Non-pigmented ciliary epithelial cell (primary cell): Measurements from ENCODE around the gene CHADL.

ENCODE experiments used
- DNase-seq: peaks from one replicate; pipeline ENCODE4 v3.0.0-alpha.2; 2010; ENCODE audit warnings: low read depth

CHADL gene

DNA sequence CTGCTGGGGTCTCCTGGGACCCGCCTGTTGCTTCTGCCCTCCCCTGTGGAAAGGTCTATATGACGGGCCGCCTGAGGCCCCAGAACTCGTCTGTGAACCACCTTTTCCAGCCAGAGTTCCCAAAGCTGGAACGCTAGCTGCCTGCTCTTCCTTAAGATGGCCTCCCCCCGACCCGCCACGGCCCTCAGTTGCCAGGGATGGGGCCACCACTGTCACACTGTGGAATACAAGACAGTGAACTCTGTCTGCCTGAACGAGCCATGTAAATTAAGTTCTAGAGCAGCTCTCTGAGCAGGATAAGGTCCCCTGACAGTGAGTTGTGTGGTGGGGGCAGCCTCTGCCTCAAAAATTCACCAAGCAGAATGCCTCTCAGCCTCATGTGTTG lies 10.3 kb downstream of the CHADL start:
- no peak for DNase-seq

GRCh38 chr22:41229730-41230400 lies 10.9 kb downstream of the CHADL start:
- DNase-seq: no peak

- no peak for DNase-seq
Measured at GRCh38 chr22:41229215-41229614, 11.5 kb downstream of the CHADL start.

GRCh38 chr22:41226723-41227655 lies 13.7 kb downstream of the CHADL start:
- DNase-seq: no peak

- DNase-seq: no peak
Measured at GRCh38 chr22:41223535-41223934, 17.2 kb downstream of the CHADL start.

- no peak for DNase-seq
Measured at GRCh38 chr22:41222846-41223507, 17.8 kb downstream of the CHADL start.

DNA sequence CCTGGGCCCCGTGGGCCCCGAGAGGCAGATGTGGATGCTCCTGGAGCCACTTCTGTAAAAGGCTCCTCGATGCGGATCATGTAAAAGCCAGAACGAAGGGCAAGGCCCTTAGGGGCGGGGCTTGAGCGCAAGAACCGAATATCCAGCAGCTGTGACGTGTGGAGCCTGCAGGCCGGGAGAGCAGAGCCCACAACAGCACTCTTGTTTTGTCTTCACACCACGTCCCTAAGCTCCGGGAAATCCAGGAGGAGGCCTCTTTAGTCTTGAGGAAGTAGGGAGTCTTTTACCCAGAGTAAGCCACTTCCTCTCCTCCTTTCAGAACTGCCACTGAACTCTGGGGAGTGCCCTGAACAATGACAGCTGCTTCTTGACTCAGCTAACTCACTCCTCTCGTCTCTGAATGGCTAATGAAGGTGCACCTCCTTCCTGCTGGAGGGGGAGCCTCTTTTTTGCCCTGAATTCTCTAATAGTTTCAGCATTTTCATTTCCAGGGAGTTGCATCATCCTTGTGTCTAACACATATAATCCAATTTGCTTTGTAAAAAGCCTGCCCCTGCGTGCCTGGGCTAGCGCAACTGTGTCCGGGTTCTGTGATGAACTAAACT lies 23.1 kb downstream of the CHADL start:
- DNase-seq: peak; percentile 47

GRCh38 chr22:41216984-41217383 lies 23.7 kb downstream of the CHADL start:
- DNase-seq: no peak

DNA sequence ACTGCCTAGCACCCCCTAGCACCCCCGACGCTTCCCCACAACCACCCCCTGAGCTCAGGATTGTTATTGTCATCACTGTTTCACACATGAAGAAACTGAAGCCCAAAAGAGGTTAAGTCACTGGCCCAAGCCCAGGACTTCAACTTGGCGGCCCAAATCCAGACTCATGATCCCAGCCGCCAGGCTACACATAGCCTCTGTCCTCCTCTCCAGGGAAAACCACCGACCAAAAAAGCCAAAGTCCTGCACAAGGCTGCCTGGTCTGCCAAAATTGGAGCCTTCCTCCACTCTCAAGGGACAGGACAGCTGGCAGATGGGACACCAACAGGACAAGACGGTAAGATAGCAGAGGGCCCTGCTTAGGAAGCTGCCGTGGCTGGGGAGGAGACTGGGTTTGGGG lies 24.8 kb downstream of the CHADL start:
- no peak for DNase-seq

GRCh38 chr22:41215409-41215808 lies 25.3 kb downstream of the CHADL start:
- DNase-seq: no peak

- no peak for DNase-seq
Measured at GRCh38 chr22:41206719-41207118, 34.0 kb downstream of the CHADL start.

DNA sequence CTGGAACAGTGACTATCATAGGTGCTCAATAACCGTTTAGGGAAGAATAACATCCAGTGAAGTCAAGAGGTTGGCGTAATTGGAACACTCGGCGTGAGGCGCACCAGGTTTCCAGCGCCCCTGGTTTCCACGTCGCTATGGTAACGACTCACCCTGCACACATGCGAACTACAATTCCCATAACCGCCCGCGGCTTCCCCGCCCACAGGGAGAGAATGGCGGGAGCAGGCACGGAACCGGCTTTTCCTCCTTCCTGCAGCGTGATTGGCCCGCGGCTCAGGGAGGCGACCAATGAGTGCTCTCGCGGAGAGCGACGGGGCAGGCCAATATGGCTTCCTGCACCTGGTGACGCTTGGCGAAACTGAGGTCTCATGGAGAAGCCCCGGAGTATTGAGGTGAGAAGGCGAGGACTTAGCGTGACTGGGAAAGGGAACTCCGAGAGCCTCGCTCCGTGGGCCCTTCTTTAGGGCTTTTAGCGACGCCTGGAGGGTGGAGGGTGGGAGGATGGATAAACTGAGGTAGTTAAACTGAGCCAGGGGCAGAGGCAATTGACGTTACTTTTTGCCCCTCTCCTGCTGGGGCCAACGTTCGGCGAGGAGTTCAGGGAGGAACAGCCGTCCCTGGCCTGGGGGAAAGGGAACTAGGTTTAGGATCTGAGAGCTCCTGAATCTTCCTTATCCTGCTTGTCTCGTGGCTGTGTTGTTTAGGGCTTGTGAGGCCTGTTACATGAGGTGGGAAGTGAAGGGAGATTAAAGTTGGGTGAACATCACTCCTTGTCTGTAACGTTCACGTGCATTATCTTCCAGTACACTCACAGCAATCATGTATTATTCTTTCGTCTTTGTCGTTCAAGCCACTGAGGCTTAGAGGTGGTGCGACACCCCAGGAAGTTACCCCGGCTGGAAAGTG lies 35.5 kb downstream of the CHADL start, which contains the start of gene L3MBTL2:
Gene L3MBTL2, plus strand, starts transcription at position 321 of the 909 bp plus-strand sequence. Its CDS starts 51 bp downstream, at position 372.
- peak; percentile 76 for DNase-seq

- DNase-seq: no peak
Measured at GRCh38 chr22:41204066-41204465, 36.7 kb downstream of the CHADL start.

- no peak for DNase-seq
Measured at GRCh38 chr22:41203118-41203517, 37.6 kb downstream of the CHADL start.

- DNase-seq: no peak
Measured at GRCh38 chr22:41201141-41201540, 39.6 kb downstream of the CHADL start.

- DNase-seq: no peak
Measured at GRCh38 chr22:41198027-41198580, 42.6 kb downstream of the CHADL start.

GRCh38 chr22:41197038-41197972 lies 43.4 kb downstream of the CHADL start:
- no peak for DNase-seq

- no peak for DNase-seq
Measured at GRCh38 chr22:41193829-41194228, 46.9 kb downstream of the CHADL start.

DNA sequence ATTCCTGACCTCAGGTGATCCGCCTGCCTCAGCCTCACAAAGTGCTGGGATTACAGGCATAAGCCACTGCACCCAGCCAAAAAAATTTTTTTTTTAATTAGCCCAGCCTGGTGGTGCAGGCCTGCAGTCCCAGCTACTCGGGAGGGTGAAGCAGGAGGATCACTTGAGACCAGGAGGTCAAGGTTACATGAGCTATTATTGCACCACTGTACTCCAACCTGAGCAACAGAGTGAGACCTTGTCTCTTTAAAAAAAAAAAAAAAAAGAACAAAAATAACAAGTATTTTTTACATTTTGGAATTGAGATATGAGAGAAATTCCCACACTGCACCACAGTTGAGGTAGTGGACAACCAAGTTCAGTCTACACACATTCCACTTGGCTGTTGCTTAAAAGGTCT lies 49.3 kb downstream of the CHADL start:
- DNase-seq: no peak

DNA sequence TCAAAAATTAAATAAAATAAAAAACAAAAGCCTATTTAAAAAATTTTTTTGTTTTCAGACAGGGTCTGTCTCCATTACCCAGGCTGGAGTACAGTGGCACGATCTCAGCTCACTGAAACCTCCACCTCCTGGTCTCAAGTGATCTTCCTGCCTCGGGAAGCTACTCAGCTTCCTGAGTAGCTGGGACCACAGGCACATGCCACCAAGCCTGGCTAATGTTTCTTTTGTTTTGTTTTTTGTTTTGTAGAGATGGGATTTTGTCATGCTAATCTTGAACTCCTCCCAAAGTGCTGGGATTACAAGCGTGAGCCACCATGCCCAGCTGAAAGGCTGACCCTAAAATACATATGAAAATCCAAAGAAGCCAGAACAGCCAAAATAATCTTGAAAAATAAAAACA lies 56.1 kb downstream of the CHADL start:
- no peak for DNase-seq
